ENCODE measurements around the gene AMIGO1. TPM values are rescaled to one million over a fixed set of nuclear protein-coding genes. Genes with fewer than 3 reads are reported as not detected.
A peak's percentile ranks its signal among the peaks of the same experiment; 100 is the strongest.

Gene AMIGO1
- total and polyA plus RNA-seq, 2 experiments from 2014 or later: 7.7 to 10.5 TPM

DNA sequence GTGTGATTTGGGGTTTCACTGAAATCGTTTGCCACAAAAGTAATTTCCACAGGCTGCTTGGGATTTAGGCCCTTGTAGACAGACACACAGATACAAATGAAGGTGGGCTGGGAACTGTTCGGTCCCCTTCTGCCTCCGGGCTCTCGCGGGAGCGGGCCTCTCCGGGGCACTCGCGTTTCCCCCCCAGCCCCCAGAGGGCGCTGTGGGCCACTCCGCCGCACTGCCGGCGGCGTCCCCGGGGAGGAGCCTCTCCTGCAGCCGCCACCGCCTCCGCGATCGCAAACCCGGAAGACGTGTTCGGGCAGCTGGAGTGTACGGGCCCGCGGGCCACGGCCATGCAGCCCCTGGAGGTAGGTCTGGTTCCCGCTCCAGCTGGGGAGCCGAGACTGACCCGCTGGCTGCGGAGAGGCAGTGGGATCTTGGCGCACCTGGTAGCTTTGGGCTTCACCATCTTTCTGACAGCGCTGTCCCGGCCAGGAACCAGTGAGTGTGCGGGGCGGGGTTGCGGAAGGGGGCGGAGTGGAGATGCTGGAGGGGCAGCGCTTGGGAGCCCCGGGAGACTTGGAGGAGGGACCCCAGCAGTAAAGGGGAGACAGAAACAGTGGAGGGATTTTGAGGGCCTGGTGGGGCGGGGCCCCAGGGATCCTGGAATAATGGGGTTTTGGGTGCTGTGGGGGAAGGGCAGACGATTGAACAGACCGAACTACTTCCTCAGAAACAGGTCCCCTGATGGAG is 15.6 kb downstream of the AMIGO1 start, which contains the start of gene CYB561D1:
TSS of gene CYB561D1 (plus strand) at position 290 of the 735 bp plus-strand sequence. CDS start at position 336, 46 bp downstream.
- TF ChIP-seq, protein P1, sequence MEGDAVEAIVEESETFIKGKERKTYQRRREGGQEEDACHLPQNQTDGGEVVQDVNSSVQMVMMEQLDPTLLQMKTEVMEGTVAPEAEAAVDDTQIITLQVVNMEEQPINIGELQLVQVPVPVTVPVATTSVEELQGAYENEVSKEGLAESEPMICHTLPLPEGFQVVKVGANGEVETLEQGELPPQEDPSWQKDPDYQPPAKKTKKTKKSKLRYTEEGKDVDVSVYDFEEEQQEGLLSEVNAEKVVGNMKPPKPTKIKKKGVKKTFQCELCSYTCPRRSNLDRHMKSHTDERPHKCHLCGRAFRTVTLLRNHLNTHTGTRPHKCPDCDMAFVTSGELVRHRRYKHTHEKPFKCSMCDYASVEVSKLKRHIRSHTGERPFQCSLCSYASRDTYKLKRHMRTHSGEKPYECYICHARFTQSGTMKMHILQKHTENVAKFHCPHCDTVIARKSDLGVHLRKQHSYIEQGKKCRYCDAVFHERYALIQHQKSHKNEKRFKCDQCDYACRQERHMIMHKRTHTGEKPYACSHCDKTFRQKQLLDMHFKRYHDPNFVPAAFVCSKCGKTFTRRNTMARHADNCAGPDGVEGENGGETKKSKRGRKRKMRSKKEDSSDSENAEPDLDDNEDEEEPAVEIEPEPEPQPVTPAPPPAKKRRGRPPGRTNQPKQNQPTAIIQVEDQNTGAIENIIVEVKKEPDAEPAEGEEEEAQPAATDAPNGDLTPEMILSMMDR (IDR thresholded peaks at IDR 0.05; ENCODE audit: low read depth, low read length): peak; percentile 93
- peaks cover 14% of the 10 kb centered on the region for H3K36me3 ChIP-seq
- H3K27ac ChIP-seq: peak within 1 kb of the TSS; percentile 2

GRCh38 chr1:109493227-109493626 is 16.3 kb downstream of the AMIGO1 start:
- DNase-seq (ENCODE audit: low read depth in 1 of 2, low spot score in 1 of 2): no peak
- H3K36me3 ChIP-seq: peaks cover 14% of the 10 kb centered on the region
- H3K27me3 ChIP-seq: no peaks in the 10 kb centered on the region
- TF ChIP-seq, protein P1 (IDR thresholded peaks at IDR 0.05; ENCODE audit: low read depth, low read length): no peak
- H3K9me3 ChIP-seq (ENCODE audit: low read depth): no peaks in the 10 kb centered on the region
- H3K4me3 ChIP-seq: no peak overlapping the region
- H3K27ac ChIP-seq: no peak overlapping the region
- peaks cover 4% of the 10 kb centered on the region for H3K4me1 ChIP-seq (ENCODE audit: low read depth)

More for the DNA sequence above, 15.6 kb downstream of the AMIGO1 start, which contains the start of gene CYB561D1:
- peaks cover 4% of the 10 kb centered on the region for H3K4me1 ChIP-seq (ENCODE audit: low read depth)
- no peaks in the 10 kb centered on the region for H3K9me3 ChIP-seq (ENCODE audit: low read depth)
- peak; percentile 88 to 92 for DNase-seq (ENCODE audit: low read depth in 1 of 2, low spot score in 1 of 2)
- peak within 1 kb of the TSS; percentile 85 for H3K4me3 ChIP-seq
- no peaks in the 10 kb centered on the region for H3K27me3 ChIP-seq

GRCh38 chr1:109492779-109493178 is 16.7 kb downstream of the AMIGO1 start:
- H3K4me3 ChIP-seq: no peak overlapping the region
- no peaks in the 10 kb centered on the region for H3K27me3 ChIP-seq
- peaks cover 4% of the 10 kb centered on the region for H3K4me1 ChIP-seq (ENCODE audit: low read depth)
- no peak for DNase-seq (ENCODE audit: low read depth in 1 of 2, low spot score in 1 of 2)
- TF ChIP-seq, protein P1 (IDR thresholded peaks at IDR 0.05; ENCODE audit: low read depth, low read length): no peak
- no peak overlapping the region for H3K27ac ChIP-seq
- peaks cover 14% of the 10 kb centered on the region for H3K36me3 ChIP-seq
- H3K9me3 ChIP-seq (ENCODE audit: low read depth): no peaks in the 10 kb centered on the region

GRCh38 chr1:109491372-109491771 is 18.2 kb downstream of the AMIGO1 start:
- Histone ChIP-seq H3K36me3 (peaks cover 10% of the 10 kb centered on the region), H3K27me3 (no peaks in the 10 kb centered on the region)
- TF ChIP-seq, protein P1 (IDR thresholded peaks at IDR 0.05; ENCODE audit: low read depth, low read length): no peak

DNA sequence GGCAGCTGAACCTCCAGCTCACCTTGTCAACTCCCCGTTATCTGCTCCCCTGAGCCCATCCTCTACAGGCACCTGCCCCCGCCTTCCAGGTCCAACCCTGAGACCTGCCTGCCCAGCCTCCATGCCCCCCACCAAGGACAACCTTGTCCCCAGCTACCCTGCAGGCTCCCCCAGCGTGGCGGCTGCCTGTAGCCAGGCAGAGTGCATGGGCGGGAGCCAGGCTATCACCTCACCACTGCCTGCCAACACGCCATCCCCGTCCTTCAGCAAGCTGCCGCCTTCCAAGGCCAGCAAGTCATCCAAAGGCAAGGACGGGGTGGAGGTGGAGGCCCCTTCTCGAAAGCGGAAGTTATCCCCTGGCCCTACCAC is 18.6 kb downstream of the AMIGO1 start:
- no peaks in the 10 kb centered on the region for H3K27me3 ChIP-seq
- H3K9me3 ChIP-seq (ENCODE audit: low read depth): no peaks in the 10 kb centered on the region
- DNase-seq (ENCODE audit: low read depth in 1 of 2, low spot score in 1 of 2): no peak
- no peak overlapping the region for H3K4me3 ChIP-seq
- peaks cover 6% of the 10 kb centered on the region for H3K36me3 ChIP-seq
- H3K27ac ChIP-seq: no peak overlapping the region
- TF ChIP-seq, protein P1 (IDR thresholded peaks at IDR 0.05; ENCODE audit: low read depth, low read length): no peak
- H3K4me1 ChIP-seq (ENCODE audit: low read depth): peaks cover 4% of the 10 kb centered on the region

More at GRCh38 chr1:109491372-109491771, 18.2 kb downstream of the AMIGO1 start:
- Histone ChIP-seq H3K27ac (no peak overlapping the region), H3K4me3 (no peak overlapping the region), H3K4me1 (ENCODE audit: low read depth) (peaks cover 4% of the 10 kb centered on the region), H3K9me3 (ENCODE audit: low read depth) (no peaks in the 10 kb centered on the region)
- DNase-seq (ENCODE audit: low read depth in 1 of 2, low spot score in 1 of 2): no peak

Measured in cardiac muscle cell (in vitro differentiated cells and primary cell).